AG08396 (cell line): Measurements from ENCODE around the gene REG1B.
"Not testable (repeated sequence)": the region's sequence is repeated elsewhere in the genome, so short reads cannot be mapped to it uniquely, and the experiment has no call there.

Source experiments
- DNase-seq: peaks from one replicate; pipeline ENCODE4 v3.0.0; 2012; ENCODE audit warnings: low spot score, mixed read lengths

Gene REG1B

GRCh38 chr2:79084495-79085135, 3.2 kb downstream of the REG1B start:
- DNase-seq, result no peak

GRCh38 chr2:79083597-79084251, 4.1 kb downstream of the REG1B start:
- no peak for DNase-seq

GRCh38 chr2:79082987-79083386, 4.8 kb downstream of the REG1B start:
- DNase-seq, result no peak

GRCh38 chr2:79071078-79071477, 16.7 kb downstream of the REG1B start:
- no peak for DNase-seq

- DNase-seq, result no peak
Measured at GRCh38 chr2:79065201-79065600, 22.6 kb downstream of the REG1B start.

GRCh38 chr2:79054769-79055168, 33.0 kb downstream of the REG1B start:
- DNase-seq, result not testable (repeated sequence)

- not testable (repeated sequence) for DNase-seq
Measured at GRCh38 chr2:79053486-79053885, 34.3 kb downstream of the REG1B start.

GRCh38 chr2:79041032-79041448, 46.8 kb downstream of the REG1B start:
- DNase-seq, result no peak

GRCh38 chr2:79039944-79040343, 47.8 kb downstream of the REG1B start:
- DNase-seq, result no peak
